Kidney (tissue), 14 donors: ENCODE data around the gene PAXIP1. TPM values are rescaled to one million over a fixed set of nuclear protein-coding genes. Genes with fewer than 3 reads are reported as not detected.

ENCODE experiments used
- DNase-seq, 5 donors: peaks; one replicate each; pipeline ENCODE4 v3.0.0-alpha.2; 2013 to 2020
- FAIRE-seq: peaks from 2 replicates; lab custom pipeline; 2012; peaks lifted over from hg19 to GRCh38; lab: Jason Lieb, UNC
- H3K27ac ChIP-seq, 2 donors: one replicate each; pipeline ENCODE4 v1.7.0; 2013; ENCODE audit warnings: low read depth in 2 of 2, low read length in 2 of 2, inconsistent platforms in 1 of 2
- H3K27me3 ChIP-seq: one replicate; pipeline ENCODE4 v1.7.1; 2013; ENCODE audit warnings: low read length, inconsistent platforms; ENCODE audit not compliant: control insufficient read depth, insufficient read depth
- H3K36me3 ChIP-seq, 3 donors: one replicate each; pipeline versions ENCODE4 v1.7.0 to v1.7.1; 2013; ENCODE audit warnings: low read length in 3 of 3, control low read depth in 1 of 3, inconsistent platforms in 1 of 3; ENCODE audit not compliant: insufficient read depth in 3 of 3, control insufficient read depth in 2 of 3
- H3K4me1 ChIP-seq, 3 donors: one replicate each; pipeline versions ENCODE4 v1.7.0 to v1.7.1; 2013; ENCODE audit warnings: low read length in 3 of 3, inconsistent platforms in 1 of 3, low read depth in 1 of 3; ENCODE audit not compliant: control insufficient read depth in 2 of 3, insufficient read depth in 2 of 3
- H3K4me3 ChIP-seq, 3 donors: one replicate each; pipeline versions ENCODE4 v1.7.0 to v1.8.1; 2013; ENCODE audit warnings: low read length in 3 of 3, control low read depth in 1 of 3, inconsistent platforms in 1 of 3
- H3K9ac ChIP-seq, 3 donors: one replicate each; pipeline versions ENCODE4 v1.7.0 to v1.7.1; 2013; ENCODE audit warnings: low read length in 3 of 3, control low read depth in 1 of 3, inconsistent platforms in 1 of 3
- H3K9me3 ChIP-seq, 3 donors: one replicate each; pipeline versions ENCODE4 v1.7.0 to v1.7.1; 2013; ENCODE audit warnings: low read length in 3 of 3, control low read depth in 1 of 3, inconsistent platforms in 1 of 3; ENCODE audit not compliant: control insufficient read depth in 2 of 3, insufficient read depth in 1 of 3
- CTCF ChIP-seq: IDR thresholded peaks from 3 replicates; pipeline ENCODE4 v1.5.1; 2012; ENCODE audit warnings: mild to moderate bottlenecking, moderate library complexity, borderline replicate concordance; ENCODE audit not compliant: insufficient read depth; ENCODE audit errors: extremely low read depth
- intact Hi-C: fragments of 100-400 bp; cut with DNase I; formaldehyde crosslinking; loops from one replicate; pipeline ENCODE4 v1.11.1; 2022
- polyA plus RNA-seq: library from polyadenylated mRNA; stranded (reverse); fragments of 350-450 nt; fragmentation: Illumina TruSeq; extraction: RNeasy Lipid Tissue Mini Kit (QIAGEN cat#74804); gene quantifications from one replicate; pipeline ENCODE4 v1.2.3, GENCODE V29; 2014; ENCODE audit warnings: low read depth, low replicate concordance; ENCODE audit not compliant: insufficient read depth
- total RNA-seq: library from RNA; stranded (reverse); fragmentation: NEBNext Ultra II Directional; extraction: Animal tissue kit (Norgen Biotek cat#: 25700); gene quantifications from one replicate; pipeline ENCODE4 v1.2.1, GENCODE V29; 2021
- donor health status: control.
- donor health status: control.
- donor health status: control.
- donor health status: control.
- donor health status: control.
- donor health status: DM: yes; HTN: yes; CAD: no.
- donor health status: Normal renal cell carcinoma (clear cell type).

Gene PAXIP1
- total and polyA plus RNA-seq, 2 donors from 2014 or later: 3.9 to 10.7 TPM

- TF ChIP-seq CTCF: no peak
- Histone ChIP-seq H3K9me3 (no peaks in the 10 kb centered on the region), H3K27me3 (peaks cover 2% of the 10 kb centered on the region), H3K36me3 (no peaks in the 10 kb centered on the region), H3K9ac (no peak overlapping the region), H3K4me1 (peaks cover 0 to 8% (median 6%) of the 10 kb centered on the region in 3 donors), H3K27ac (no peak overlapping the region), H3K4me3 (no peak overlapping the region)
- DNase-seq: peak in 2 of 5 donors; percentile 64 to 72
- no peak for FAIRE-seq
- intact Hi-C loops: no loop called here
Observed at GRCh38 chr7:154918266-154918665, 84.7 kb downstream of the PAXIP1 start.

- intact Hi-C loops: no loop called here
- TF ChIP-seq CTCF: no peak
- Histone ChIP-seq H3K36me3 (no peaks in the 10 kb centered on the region), H3K27ac (no peak overlapping the region), H3K9me3 (no peaks in the 10 kb centered on the region), H3K4me1 (peaks cover 0 to 8% (median 6%) of the 10 kb centered on the region in 3 donors), H3K4me3 (no peak overlapping the region), H3K27me3 (peaks cover 2% of the 10 kb centered on the region), H3K9ac (no peak overlapping the region)
- DNase-seq (peak in 3 of 5 donors; percentile 31 to 54 (median 40)), FAIRE-seq (no peak)
Observed at GRCh38 chr7:154917808-154918160, 85.1 kb downstream of the PAXIP1 start.

GRCh38 chr7:154916856-154917807, 85.8 kb downstream of the PAXIP1 start:
- intact Hi-C loops: no loop called here
- no peaks in the 10 kb centered on the region for H3K9me3 ChIP-seq
- H3K27ac ChIP-seq: no peak overlapping the region
- FAIRE-seq: no peak
- no peaks in the 10 kb centered on the region for H3K36me3 ChIP-seq
- H3K9ac ChIP-seq: no peak overlapping the region
- peaks cover 2% of the 10 kb centered on the region for H3K27me3 ChIP-seq
- H3K4me1 ChIP-seq: peaks cover 0 to 8% (median 6%) of the 10 kb centered on the region in 3 donors
- DNase-seq: peak in 4 of 5 donors; percentile 38 to 65 (median 64)
- no peak for TF ChIP-seq CTCF
- no peak overlapping the region for H3K4me3 ChIP-seq
